EH (cell line): ENCODE measurements around the gene ATP10A.
"Not testable (repeated sequence)": the region's sequence is repeated elsewhere in the genome, so short reads cannot be mapped to it uniquely, and the experiment has no call there.

Experiments used
- DNase-seq: peaks from one replicate; pipeline ENCODE4 v3.0.0-alpha.2; 2015; ENCODE audit warnings: low read depth

The ATP10A gene

GRCh38 chr15:25773248-25773647 lies 89.9 kb downstream of the ATP10A start:
- no peak for DNase-seq

GRCh38 chr15:25772500-25772899 lies 90.6 kb downstream of the ATP10A start:
- DNase-seq: no peak

DNA sequence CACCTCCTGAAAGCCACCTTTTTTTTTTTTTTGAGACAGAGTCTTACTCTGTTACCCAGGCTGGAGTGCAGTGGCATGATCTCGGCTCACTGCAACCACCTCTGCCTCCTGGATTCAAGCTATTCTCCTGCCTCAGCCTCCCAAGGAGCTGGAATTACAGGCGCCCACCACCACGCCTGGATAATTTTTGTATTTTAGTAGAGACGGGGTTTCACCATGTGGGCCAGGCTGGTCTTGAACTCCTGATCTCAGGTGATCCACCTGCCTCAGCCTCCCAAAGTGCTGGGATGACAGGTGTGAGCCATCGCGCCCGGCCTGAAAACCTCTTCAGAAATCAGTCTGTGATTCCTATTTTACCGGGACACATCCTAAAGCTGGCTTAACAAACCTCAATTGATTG lies 91.4 kb downstream of the ATP10A start:
- not testable (repeated sequence) for DNase-seq

GRCh38 chr15:25771338-25771706 lies 91.8 kb downstream of the ATP10A start:
- DNase-seq: no peak

DNA sequence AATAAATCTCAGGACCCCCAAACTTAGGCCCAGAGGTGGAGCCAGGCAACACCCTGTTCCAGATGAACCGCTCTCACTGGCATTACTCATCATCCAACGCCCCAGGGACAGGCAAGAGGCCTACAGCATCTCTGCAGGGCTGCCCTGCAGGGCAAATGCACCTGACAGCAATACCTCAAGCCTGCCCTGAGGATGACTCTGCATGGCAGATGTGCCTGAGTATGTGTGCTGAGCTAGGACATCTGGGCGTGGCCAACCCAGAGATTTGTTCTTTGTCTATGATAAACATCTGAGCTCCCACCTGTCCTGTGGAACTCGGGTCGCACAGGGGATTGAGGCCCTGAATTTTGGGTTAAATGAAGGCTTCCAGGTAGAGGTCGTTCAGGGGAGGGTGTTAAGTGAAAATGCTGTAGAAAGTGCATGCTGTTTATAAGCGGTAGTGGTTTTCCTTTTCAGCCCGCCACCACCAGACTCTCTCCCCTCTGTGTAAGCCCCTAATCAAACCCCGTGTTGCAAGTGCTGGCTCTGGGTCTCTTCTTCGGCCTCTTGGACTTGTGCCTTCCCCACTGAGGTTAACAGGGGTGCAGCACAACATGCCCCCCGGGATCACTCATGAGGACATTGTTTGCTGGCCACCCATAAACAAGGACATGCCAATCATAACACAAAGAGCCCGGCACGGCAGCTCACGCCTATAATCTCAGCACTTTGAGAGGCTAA lies 92.3 kb downstream of the ATP10A start:
- no peak for DNase-seq

- DNase-seq: no peak
These were observed 93.1 kb downstream of the ATP10A start for GRCh38 chr15:25770031-25770430.

DNA sequence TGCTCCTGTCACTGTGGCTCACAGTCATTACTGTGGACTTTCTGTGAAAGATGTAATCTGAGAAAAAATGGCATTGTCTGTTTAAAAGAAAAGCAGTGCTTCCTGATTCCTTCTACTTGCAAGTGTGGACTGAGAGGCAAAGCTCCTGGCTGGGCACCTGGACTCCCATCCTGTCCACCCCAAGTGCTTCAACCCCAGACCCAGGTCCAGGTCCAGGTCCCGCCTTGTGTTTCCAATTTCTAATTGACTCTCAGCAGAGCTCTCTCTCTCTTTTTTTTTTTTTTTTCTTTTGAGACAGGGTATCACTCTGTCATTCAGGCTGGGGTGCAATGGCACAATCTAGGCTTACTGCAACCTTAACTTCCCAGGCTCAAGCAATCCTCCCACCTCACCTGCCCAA lies 94.9 kb downstream of the ATP10A start:
- DNase-seq: no peak

DNA sequence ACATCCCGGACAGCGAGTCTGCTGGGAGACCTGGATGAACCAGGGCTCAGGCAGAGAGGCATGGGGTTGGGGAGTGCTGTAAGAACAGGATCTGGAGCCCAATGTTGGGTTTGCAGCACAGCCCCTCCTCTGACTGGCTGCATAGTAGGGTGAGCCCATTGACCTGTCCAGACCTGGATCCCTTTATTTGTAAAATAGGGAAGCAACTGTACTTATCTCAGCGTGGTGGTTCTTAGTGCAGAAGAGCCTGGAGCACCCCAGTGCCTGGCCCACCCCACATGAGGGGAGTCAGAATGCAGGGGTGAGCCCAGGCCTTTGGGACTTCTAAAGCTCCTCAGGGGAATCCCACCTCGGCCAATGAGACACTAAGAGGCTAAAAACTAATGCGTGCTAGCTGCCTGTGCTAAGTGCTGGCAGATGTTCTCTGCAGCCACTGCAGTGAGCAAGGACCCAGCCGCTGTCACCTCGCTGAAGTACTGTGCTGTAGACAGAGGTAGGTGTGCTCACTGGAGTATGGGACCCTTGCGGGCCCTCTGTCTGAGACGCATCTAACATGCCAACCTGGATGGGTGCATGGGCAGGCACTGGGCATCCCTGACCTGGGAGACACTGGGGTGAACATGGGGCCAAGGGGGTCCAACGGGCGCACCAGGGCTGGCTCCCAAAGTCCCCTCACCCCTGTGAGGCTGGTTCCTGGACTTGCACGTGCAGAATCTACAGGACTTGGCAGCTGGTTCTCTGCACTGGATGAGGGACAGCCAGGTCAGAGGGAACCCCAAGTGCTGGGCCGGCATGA lies 95.6 kb downstream of the ATP10A start:
- no peak for DNase-seq

DNA sequence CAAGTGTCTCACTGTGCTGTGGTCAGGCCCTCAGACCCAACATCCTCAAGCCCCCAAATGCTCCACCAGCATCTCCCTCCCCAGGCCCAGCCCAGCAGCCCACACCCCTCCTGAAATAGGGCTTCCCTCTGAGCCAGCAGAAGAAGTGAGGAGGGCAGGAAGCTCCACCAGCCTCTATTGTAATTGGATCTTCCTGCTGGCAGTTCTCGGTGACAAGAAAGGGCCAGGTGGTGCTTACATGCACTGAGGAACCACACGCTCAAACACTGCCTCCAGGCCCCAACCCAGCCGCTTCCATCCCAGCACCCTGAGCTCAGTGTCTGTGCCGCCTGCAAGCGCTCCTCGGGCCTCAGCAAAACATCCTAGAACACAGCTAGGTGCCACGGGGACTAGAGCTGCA lies 96.7 kb downstream of the ATP10A start:
- no peak for DNase-seq

GRCh38 chr15:25764980-25765735 lies 98.0 kb downstream of the ATP10A start:
- no peak for DNase-seq

GRCh38 chr15:25763954-25764353 lies 99.2 kb downstream of the ATP10A start:
- DNase-seq: no peak

GRCh38 chr15:25763331-25763751 lies 99.8 kb downstream of the ATP10A start:
- peak; percentile 70 for DNase-seq

- peak; percentile 53 for DNase-seq
These were observed 101.0 kb downstream of the ATP10A start for GRCh38 chr15:25761971-25762662.

DNA sequence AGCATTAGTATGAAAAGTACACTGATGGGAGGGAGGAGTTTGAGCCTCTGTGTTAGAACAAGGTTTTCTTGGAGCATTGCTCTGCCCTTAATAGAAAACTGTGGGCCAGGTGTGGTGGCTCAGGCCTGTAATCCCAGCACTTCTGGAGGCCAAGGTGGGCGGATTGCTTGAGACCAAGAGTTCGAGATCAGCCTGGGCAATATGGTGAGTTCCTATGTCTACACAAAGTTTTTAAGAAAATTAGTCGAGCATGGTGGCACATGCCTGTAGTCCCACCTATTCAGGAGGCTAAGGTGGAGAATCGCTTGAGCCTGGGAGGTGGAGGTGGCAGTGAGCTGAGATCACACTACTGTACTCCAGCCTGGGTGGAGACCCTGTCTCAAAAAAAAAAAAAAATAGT lies 103.7 kb downstream of the ATP10A start:
- DNase-seq: no peak

DNA sequence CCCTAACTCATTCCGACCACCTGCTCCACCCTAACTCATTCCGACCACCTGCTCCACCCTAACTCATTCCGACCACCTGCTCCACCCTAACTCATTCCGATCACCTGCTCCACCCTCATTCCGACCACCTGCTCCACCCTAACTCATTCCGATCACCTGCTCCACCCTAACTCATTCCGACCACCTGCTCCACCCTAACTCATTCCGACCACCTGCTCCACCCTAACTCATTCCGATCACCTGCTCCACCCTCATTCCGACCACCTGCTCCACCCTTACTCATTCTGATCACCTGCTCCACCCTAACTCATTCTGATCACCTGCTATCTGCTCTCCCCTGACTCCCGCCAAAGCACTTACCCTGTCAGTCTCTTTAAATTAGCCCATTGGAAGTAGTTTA lies 104.5 kb downstream of the ATP10A start:
- not testable (repeated sequence) for DNase-seq

- no peak for DNase-seq
These were observed 119.4 kb downstream of the ATP10A start for GRCh38 chr15:25743548-25744275.

DNA sequence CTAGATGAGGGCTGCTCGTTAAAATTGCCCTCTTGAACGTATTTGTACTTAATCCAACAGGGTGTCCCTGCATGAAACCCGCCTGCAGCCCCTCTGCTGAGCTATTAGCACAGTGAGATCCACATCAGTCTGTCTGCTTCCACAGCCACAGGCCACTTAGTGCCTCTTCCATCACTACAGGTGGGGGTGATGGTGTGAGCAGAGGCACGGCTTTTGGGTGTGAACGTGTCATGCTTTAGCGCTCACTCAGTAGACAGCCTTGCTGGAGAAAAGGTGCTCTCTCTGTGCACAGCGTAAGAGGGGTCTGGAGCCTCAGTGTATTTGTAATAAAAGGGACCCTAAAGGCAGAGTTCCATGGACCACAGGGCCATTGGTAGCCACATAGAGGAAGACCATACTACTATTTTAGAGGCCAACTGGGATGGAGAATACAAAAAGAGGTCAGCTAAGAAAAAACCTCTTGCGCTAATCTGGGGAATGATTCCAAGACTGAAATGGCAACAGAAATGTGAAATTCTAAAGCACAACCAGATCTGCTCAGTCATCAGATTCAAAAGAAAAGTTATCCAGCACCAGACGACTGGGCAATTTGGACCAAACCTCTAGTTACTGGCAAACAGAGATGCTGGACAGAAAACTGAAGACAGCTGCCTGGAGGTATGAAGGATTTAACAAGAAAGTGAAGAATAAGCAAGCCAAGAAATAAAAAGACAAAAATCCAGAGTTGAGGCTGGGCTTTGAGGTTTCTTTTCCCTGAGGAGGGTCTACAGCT lies 120.2 kb downstream of the ATP10A start:
- DNase-seq: no peak

DNA sequence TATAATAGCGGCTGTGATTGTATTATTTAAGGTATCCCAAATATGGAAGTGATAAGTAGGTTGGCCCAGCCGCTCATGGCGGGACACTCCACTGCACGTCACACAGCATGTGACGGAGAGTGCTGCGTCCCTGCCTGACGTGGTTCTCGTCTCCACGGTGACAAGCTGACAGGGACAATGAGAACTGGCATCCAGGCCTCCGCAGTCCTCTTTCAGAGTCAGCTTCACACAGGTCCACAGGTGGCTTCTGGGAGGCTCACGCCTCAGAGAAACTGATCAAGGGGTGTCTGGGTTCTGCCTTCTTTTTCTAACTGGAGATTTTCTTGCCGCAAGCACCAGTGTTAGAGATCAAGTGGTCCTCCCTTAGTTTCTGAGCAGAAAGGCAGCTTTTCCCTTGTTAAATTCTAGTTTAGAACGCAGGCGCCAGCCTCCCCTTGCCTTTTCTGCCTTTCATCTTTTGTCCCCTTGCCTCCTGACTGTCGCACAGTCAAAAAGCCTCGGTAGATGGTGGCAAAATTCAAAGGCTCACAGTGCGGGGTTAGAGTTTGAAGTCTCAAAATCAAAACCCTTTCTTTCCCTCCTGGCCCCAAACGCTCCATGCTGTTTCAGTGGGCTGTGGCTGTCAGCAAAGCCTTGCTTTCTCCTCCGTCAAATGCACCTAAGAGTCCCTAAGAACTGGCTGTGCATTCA lies 120.9 kb downstream of the ATP10A start:
- no peak for DNase-seq

- no peak for DNase-seq
These were observed 121.9 kb downstream of the ATP10A start for GRCh38 chr15:25741256-25741580.
